HepG2 (cell line): ENCODE measurements around the gene SP5.

ENCODE experiments used
- FOSL2 ChIP-seq: sonication (generic); formaldehyde crosslinking; IDR thresholded peaks from 2 replicates; pipeline ENCODE4 v1.4.0; 2020; ENCODE audit warnings: missing genetic modification reagents
- JUN ChIP-seq: sonication (generic); formaldehyde crosslinking; IDR thresholded peaks from 2 replicates; pipeline ENCODE4 v1.4.0; 2020; ENCODE audit warnings: mild to moderate bottlenecking, missing genetic modification reagents
- ZNF274 ChIP-seq: sonication (generic); formaldehyde crosslinking; IDR thresholded peaks from 2 replicates; pipeline ENCODE4 v1.5.1; 2020; ENCODE audit warnings: mild to moderate bottlenecking, missing genetic modification reagents

GRCh38 chr2:170736628-170737027 lies 21.5 kb downstream of the SP5 start:
- TF ChIP-seq FOSL2 (CRISPR knock-in tag) (no peak), JUN (CRISPR knock-in tag) (no peak), ZNF274 (CRISPR knock-in tag) (no peak)
